Measurements from ENCODE around the gene PDE6H. TPM values are rescaled to one million over a fixed set of nuclear protein-coding genes. Genes with fewer than 3 reads are reported as not detected.

Gene PDE6H
- total and polyA plus RNA-seq, 4 donors, result not detected

DNA sequence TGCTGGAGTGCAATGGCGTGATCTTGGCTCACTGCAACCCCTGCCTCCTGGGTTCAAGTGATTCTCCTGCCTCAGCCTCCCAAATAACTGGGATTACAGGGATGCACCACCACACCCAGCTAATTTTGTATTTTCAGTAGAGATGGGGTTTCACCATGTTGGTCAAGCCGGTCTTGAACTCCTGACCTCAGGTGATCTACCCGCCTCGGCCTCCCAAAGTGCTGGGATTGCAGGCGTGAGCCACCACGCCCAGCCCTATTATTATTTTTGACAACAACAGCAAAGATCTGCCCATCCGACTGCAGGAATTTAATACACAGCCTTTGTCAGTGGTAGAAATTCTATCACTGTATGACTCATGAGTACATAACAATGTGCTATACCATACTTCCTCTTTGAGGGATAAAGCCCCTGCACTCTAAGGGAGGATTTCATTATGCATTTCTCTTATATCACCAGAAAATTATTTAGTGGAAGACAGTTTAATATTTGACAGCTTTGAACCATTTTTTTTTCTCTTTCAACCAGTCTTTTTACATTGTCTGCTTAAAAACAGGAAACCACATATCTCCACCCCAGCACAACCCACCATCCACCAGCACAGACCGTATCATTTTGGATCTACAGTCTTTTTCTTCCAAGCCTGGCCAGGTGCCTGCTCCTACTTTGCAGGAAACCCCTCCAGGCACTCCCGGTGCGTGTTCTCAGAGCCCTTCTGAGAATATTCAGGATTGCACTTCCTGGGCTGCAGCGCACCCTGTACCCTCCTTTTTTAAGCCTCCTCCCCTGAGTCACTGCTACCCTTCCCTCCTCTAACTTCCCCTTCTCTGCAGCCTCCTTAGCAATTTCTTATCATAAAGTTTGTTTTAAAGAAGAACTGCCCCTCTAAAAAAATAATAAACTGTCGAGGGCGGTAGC, 12.0 kb upstream of the PDE6H start:
- ATAC-seq (ENCODE audit: low FRiP score), result peak; percentile 74

DNA sequence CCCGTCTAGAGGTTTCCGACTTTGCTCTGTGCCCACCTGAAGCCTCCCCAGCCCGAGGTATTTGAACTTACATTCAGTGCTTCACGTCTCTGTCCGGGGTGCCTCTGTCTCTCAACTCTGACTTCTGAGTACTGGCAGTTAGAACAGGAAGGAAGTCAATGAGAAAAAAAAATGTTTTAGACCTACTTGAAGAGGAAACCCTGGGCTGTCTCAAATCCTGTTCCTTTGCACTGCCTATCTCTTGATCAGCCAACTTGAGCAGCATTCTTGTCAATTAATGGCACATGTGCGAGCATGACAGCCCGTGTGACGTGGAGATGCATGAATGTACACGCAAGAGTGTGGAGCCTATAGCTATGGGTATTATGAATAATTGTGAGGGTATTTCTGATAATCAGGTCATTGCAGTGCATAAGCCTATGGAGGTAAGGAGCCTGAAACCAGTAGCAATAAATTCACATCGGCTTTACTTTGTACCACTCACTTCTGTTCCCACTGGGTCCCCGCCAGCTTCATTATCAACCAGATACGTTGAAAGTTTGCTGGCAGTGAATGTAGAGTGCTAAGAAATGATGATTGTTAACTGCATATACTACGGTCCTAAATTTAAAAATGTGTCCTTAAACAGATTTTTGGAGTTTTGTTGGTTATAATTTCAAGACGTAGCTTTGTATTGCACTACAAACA, 11.2 kb upstream of the PDE6H start, which contains the start of gene ARHGDIB:
ARHGDIB (minus strand) TSS at position 136 of the 687 bp plus-strand sequence. CDS start 10,889 bp downstream, outside the sequence.
- no peaks in the 10 kb centered on the region for H3K9me3 ChIP-seq (ENCODE audit: control insufficient read depth, low read length)
- peaks cover 0 to 3% of the 10 kb centered on the region in 2 donors for H3K4me1 ChIP-seq (ENCODE audit: control insufficient read depth in 1 of 2, insufficient read depth in 2 of 2, low read length in 2 of 2)
- intact Hi-C loops (cut with DNase I), result no loop called here
- H3K36me3 ChIP-seq (ENCODE audit: control insufficient read depth in 1 of 2, insufficient read depth in 2 of 2, low read length in 1 of 2), result no peaks in the 10 kb centered on the region
- peak within 1 kb of the TSS in 1 of 2 donors; percentile 54 for H3K27ac ChIP-seq (ENCODE audit: low read depth in 1 of 2, low read length in 2 of 2)
- DNase-seq (peak in 1 of 2 donors; percentile 66), ATAC-seq (ENCODE audit: low FRiP score) (peak; percentile 64)
- H3K27me3 ChIP-seq (ENCODE audit: control insufficient read depth in 1 of 2, insufficient read depth in 2 of 2, low read length in 1 of 2), result no peaks in the 10 kb centered on the region
- 21 to 28% methylated on average over 14 of the region's 14 CpGs for WGBS, 2 donors
- H3K4me3 ChIP-seq (ENCODE audit: low read length in 2 of 2), result peak within 1 kb of the TSS; percentile 74 to 76

More for the DNA sequence above, 12.0 kb upstream of the PDE6H start:
- H3K36me3 ChIP-seq (ENCODE audit: control insufficient read depth in 1 of 2, insufficient read depth in 2 of 2, low read length in 1 of 2), result no peaks in the 10 kb centered on the region
- intact Hi-C loops (cut with DNase I), result no loop called here
- H3K27ac ChIP-seq (ENCODE audit: low read depth in 1 of 2, low read length in 2 of 2), result peak overlapping the region in 1 of 2 donors; percentile 50
- H3K4me3 ChIP-seq (ENCODE audit: low read length in 2 of 2), result peak overlapping the region; percentile 74 to 76
- 47% methylated on average over 13 of the region's 13 CpGs for WGBS, 2 donors
- peaks cover 0 to 3% of the 10 kb centered on the region in 2 donors for H3K4me1 ChIP-seq (ENCODE audit: control insufficient read depth in 1 of 2, insufficient read depth in 2 of 2, low read length in 2 of 2)
- peak in 1 of 2 donors; percentile 60 for DNase-seq
- H3K9me3 ChIP-seq (ENCODE audit: control insufficient read depth, low read length), result no peaks in the 10 kb centered on the region
- no peaks in the 10 kb centered on the region for H3K27me3 ChIP-seq (ENCODE audit: control insufficient read depth in 1 of 2, insufficient read depth in 2 of 2, low read length in 1 of 2)

GRCh38 chr12:14962153-14962539, 10.7 kb upstream of the PDE6H start:
- DNase-seq, result no peak
- no peak overlapping the region for H3K4me3 ChIP-seq (ENCODE audit: low read length in 2 of 2)
- no peaks in the 10 kb centered on the region for H3K9me3 ChIP-seq (ENCODE audit: control insufficient read depth, low read length)
- ATAC-seq (ENCODE audit: low FRiP score), result no peak
- H3K36me3 ChIP-seq (ENCODE audit: control insufficient read depth in 1 of 2, insufficient read depth in 2 of 2, low read length in 1 of 2), result no peaks in the 10 kb centered on the region
- WGBS, 2 donors, result 84 to 86% methylated on average over 3 of the region's 3 CpGs
- intact Hi-C loops (cut with DNase I), result no loop called here
- peaks cover 0 to 3% of the 10 kb centered on the region in 2 donors for H3K4me1 ChIP-seq (ENCODE audit: control insufficient read depth in 1 of 2, insufficient read depth in 2 of 2, low read length in 2 of 2)
- no peak overlapping the region for H3K27ac ChIP-seq (ENCODE audit: low read depth in 1 of 2, low read length in 2 of 2)
- H3K27me3 ChIP-seq (ENCODE audit: control insufficient read depth in 1 of 2, insufficient read depth in 2 of 2, low read length in 1 of 2), result no peaks in the 10 kb centered on the region

DNA sequence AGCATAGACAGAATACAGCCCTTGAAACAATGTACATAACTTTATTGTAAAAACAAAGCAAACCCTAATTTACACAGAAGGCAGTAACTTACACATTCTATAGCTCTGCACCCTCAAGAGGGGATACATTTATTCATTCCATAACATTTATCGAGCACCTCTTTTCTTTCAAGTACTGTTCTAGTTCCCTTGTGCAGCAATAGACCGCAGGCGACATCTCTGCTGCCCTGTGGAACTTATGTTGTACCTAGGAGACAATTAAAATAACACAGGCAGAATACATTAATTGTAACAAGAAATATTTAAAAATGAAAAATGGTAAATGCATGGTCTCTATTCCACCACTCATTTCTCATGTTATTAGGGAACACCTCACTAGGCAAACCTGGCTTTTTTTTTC, 10.0 kb upstream of the PDE6H start:
- 96 to 97% methylated on average over 3 of the region's 3 CpGs for WGBS, 2 donors
- Histone ChIP-seq H3K9me3 (ENCODE audit: control insufficient read depth, low read length) (no peaks in the 10 kb centered on the region), H3K27ac (ENCODE audit: low read depth in 1 of 2, low read length in 2 of 2) (no peak overlapping the region), H3K4me1 (ENCODE audit: control insufficient read depth in 1 of 2, insufficient read depth in 2 of 2, low read length in 2 of 2) (peaks cover 0 to 1% of the 10 kb centered on the region in 2 donors), H3K27me3 (ENCODE audit: control insufficient read depth in 1 of 2, insufficient read depth in 2 of 2, low read length in 1 of 2) (no peaks in the 10 kb centered on the region), H3K4me3 (ENCODE audit: low read length in 2 of 2) (no peak overlapping the region), H3K36me3 (ENCODE audit: control insufficient read depth in 1 of 2, insufficient read depth in 2 of 2, low read length in 1 of 2) (no peaks in the 10 kb centered on the region)
- intact Hi-C loops (cut with DNase I), result no loop called here
- ATAC-seq (ENCODE audit: low FRiP score) (no peak), DNase-seq (no peak)

- Histone ChIP-seq H3K27me3 (ENCODE audit: control insufficient read depth in 1 of 2, insufficient read depth in 2 of 2, low read length in 1 of 2) (no peaks in the 10 kb centered on the region), H3K27ac (ENCODE audit: low read depth in 1 of 2, low read length in 2 of 2) (no peak overlapping the region), H3K36me3 (ENCODE audit: control insufficient read depth in 1 of 2, insufficient read depth in 2 of 2, low read length in 1 of 2) (no peaks in the 10 kb centered on the region), H3K4me3 (ENCODE audit: low read length in 2 of 2) (no peak overlapping the region), H3K4me1 (ENCODE audit: control insufficient read depth in 1 of 2, insufficient read depth in 2 of 2, low read length in 2 of 2) (peaks cover 0 to 1% of the 10 kb centered on the region in 2 donors), H3K9me3 (ENCODE audit: control insufficient read depth, low read length) (no peaks in the 10 kb centered on the region)
- ATAC-seq (ENCODE audit: low FRiP score) (no peak), DNase-seq (no peak)
- intact Hi-C loops (cut with DNase I), result no loop called here
- WGBS, 2 donors, result 89 to 90% methylated on average over 7 of the region's 7 CpGs
These were observed 9.3 kb upstream of the PDE6H start for GRCh38 chr12:14963520-14963919.

- no peak for ATAC-seq (ENCODE audit: low FRiP score)
- H3K9me3 ChIP-seq (ENCODE audit: control insufficient read depth, low read length), result no peaks in the 10 kb centered on the region
- H3K4me3 ChIP-seq (ENCODE audit: low read length in 2 of 2), result no peak overlapping the region
- no peaks in the 10 kb centered on the region for H3K36me3 ChIP-seq (ENCODE audit: control insufficient read depth in 1 of 2, insufficient read depth in 2 of 2, low read length in 1 of 2)
- intact Hi-C loops (cut with DNase I), result no loop called here
- WGBS, 2 donors, result 84 to 85% methylated on average over 2 of the region's 2 CpGs
- no peaks in the 10 kb centered on the region for H3K27me3 ChIP-seq (ENCODE audit: control insufficient read depth in 1 of 2, insufficient read depth in 2 of 2, low read length in 1 of 2)
- H3K4me1 ChIP-seq (ENCODE audit: control insufficient read depth in 1 of 2, insufficient read depth in 2 of 2, low read length in 2 of 2), result peaks cover 0 to 1% of the 10 kb centered on the region in 2 donors
- no peak overlapping the region for H3K27ac ChIP-seq (ENCODE audit: low read depth in 1 of 2, low read length in 2 of 2)
- no peak for DNase-seq
These were observed 8.4 kb upstream of the PDE6H start for GRCh38 chr12:14964406-14964805.

DNA sequence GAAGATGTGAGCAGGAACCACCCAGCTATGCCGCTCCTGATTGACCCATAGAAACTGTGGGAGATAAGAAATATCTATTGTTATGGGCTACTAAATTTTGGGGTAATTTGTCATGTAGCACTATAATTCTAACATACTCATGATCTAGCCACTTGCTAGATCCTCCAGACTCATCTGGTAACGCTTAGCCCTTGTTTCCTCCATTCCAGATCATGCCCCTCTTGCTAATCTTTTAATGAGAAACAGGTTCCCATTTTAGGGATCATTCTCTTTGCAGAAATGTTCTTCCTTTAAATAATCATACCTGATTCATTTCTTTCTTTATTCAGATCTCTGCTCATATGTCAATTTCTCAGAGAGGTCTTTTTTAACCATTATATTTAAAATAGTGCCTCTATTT, 7.6 kb upstream of the PDE6H start:
- H3K36me3 ChIP-seq (ENCODE audit: control insufficient read depth in 1 of 2, insufficient read depth in 2 of 2, low read length in 1 of 2), result no peaks in the 10 kb centered on the region
- H3K4me1 ChIP-seq (ENCODE audit: control insufficient read depth in 1 of 2, insufficient read depth in 2 of 2, low read length in 2 of 2), result peaks cover 0 to 1% of the 10 kb centered on the region in 2 donors
- ATAC-seq (ENCODE audit: low FRiP score), result no peak
- H3K27ac ChIP-seq (ENCODE audit: low read depth in 1 of 2, low read length in 2 of 2), result no peak overlapping the region
- intact Hi-C loops (cut with DNase I), result no loop called here
- WGBS, 2 donors, result 95 to 99% methylated on average over 2 of the region's 2 CpGs
- DNase-seq, result no peak
- no peak overlapping the region for H3K4me3 ChIP-seq (ENCODE audit: low read length in 2 of 2)
- H3K27me3 ChIP-seq (ENCODE audit: control insufficient read depth in 1 of 2, insufficient read depth in 2 of 2, low read length in 1 of 2), result no peaks in the 10 kb centered on the region
- no peaks in the 10 kb centered on the region for H3K9me3 ChIP-seq (ENCODE audit: control insufficient read depth, low read length)

DNA sequence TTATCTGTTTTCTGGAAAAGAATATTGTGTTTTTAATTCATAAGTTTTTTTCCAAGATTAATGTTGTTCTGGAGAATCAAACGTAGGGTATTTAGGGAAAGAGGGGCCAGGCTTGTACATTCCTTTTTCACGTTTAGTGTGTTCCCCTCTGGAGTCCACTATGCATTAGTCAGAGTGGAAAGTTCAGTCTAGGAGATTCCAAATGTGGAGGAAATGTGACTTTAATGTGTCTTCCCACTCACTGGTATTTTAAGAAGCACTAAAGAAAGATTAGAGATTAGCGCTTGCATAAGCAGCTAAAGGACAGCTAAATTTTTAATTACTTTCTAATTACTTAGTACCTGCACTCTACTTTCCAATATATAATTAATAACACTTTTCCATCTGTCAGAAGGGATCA, 4.4 kb upstream of the PDE6H start:
- Histone ChIP-seq H3K27me3 (ENCODE audit: control insufficient read depth in 1 of 2, insufficient read depth in 2 of 2, low read length in 1 of 2) (no peaks in the 10 kb centered on the region), H3K4me1 (ENCODE audit: control insufficient read depth in 1 of 2, insufficient read depth in 2 of 2, low read length in 2 of 2) (no peaks in the 10 kb centered on the region), H3K4me3 (ENCODE audit: low read length in 2 of 2) (no peak overlapping the region), H3K9me3 (ENCODE audit: control insufficient read depth, low read length) (no peaks in the 10 kb centered on the region), H3K27ac (ENCODE audit: low read depth in 1 of 2, low read length in 2 of 2) (no peak overlapping the region), H3K36me3 (ENCODE audit: control insufficient read depth in 1 of 2, insufficient read depth in 2 of 2, low read length in 1 of 2) (no peaks in the 10 kb centered on the region)
- 37 to 46% methylated on average over 3 of the region's 3 CpGs for WGBS, 2 donors
- DNase-seq (no peak), ATAC-seq (ENCODE audit: low FRiP score) (no peak)
- intact Hi-C loops (cut with DNase I), result no loop called here

Data from aorta (tissue), 5 donors.